ENCODE data around the gene EEPD1. TPM values are rescaled to one million over a fixed set of nuclear protein-coding genes. Genes with fewer than 3 reads are reported as not detected.

Gene EEPD1
- total RNA-seq, 2 donors from 2014 or later = 8.2 to 10.0 TPM

DNA sequence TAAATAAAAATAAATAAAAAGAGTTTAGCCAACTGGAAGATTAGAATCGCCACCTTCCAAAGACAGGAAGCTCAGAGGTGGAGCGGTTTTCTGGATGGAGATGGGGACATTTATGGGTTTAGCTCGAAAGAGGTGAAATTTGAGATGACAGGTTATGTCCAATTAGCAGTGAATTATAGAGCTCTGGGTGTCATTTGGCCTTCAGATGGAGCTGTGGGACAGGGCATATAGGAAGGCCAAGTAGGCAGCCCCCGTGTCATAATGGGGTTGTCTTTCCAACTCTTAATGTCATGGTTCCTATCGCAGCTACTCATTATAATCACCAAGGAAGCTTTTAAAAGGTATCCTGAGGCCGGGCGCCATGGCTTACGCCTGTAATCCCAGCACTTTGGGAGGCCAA is 21.0 kb upstream of the EEPD1 start:
- Histone ChIP-seq H3K9ac (ENCODE audit: low read depth in 2 of 2, low read length in 2 of 2) (no peak overlapping the region), H3K9me3 (no peaks in the 10 kb centered on the region), H3K27ac (no peak overlapping the region), H3K4me3 (no peak overlapping the region), H3K4me1 (no peaks in the 10 kb centered on the region), H3K27me3 (no peaks in the 10 kb centered on the region), H3K36me3 (no peaks in the 10 kb centered on the region)
- DNase-seq = no peak
- intact Hi-C loops (cut with DNase I) = no loop called here
- TF ChIP-seq CTCF (IDR thresholded peaks at IDR 0.05) = no peak

DNA sequence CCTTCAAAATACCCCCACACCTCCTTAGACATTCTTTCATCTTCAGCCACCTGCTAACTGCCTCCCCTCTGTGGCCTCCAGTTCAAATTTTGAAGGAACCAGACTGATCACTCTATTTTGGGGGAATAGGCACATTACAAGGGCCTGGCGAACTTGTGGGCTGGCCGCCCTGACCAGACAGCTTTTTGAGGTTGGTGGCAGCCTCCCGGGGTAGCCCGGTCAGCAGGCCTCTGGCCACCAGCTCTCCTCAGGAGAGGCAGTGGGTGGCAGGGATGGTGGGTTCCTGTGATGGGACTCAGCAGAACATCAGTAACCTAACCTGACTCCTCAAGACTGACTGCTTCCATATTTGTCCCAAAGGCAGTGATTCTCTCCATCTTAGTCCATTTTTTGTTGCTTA is 17.4 kb upstream of the EEPD1 start:
- Histone ChIP-seq H3K36me3 (no peaks in the 10 kb centered on the region), H3K4me1 (no peaks in the 10 kb centered on the region), H3K9me3 (no peaks in the 10 kb centered on the region), H3K27me3 (no peaks in the 10 kb centered on the region), H3K27ac (no peak overlapping the region), H3K9ac (ENCODE audit: low read depth in 2 of 2, low read length in 2 of 2) (no peak overlapping the region), H3K4me3 (no peak overlapping the region)
- DNase-seq = no peak
- intact Hi-C loops (cut with DNase I) = no loop called here
- TF ChIP-seq CTCF (IDR thresholded peaks at IDR 0.05) = no peak

- H3K4me1 ChIP-seq = no peaks in the 10 kb centered on the region
- no peak overlapping the region for H3K27ac ChIP-seq
- H3K4me3 ChIP-seq = no peak overlapping the region
- intact Hi-C loops (cut with DNase I) = no loop called here
- H3K27me3 ChIP-seq = no peaks in the 10 kb centered on the region
- H3K36me3 ChIP-seq = no peaks in the 10 kb centered on the region
- H3K9me3 ChIP-seq = no peaks in the 10 kb centered on the region
- DNase-seq = no peak
- no peak overlapping the region for H3K9ac ChIP-seq (ENCODE audit: low read depth in 2 of 2, low read length in 2 of 2)
- TF ChIP-seq CTCF (IDR thresholded peaks at IDR 0.05) = no peak
These were observed 15.8 kb upstream of the EEPD1 start for GRCh38 chr7:36137258-36137657.

DNA sequence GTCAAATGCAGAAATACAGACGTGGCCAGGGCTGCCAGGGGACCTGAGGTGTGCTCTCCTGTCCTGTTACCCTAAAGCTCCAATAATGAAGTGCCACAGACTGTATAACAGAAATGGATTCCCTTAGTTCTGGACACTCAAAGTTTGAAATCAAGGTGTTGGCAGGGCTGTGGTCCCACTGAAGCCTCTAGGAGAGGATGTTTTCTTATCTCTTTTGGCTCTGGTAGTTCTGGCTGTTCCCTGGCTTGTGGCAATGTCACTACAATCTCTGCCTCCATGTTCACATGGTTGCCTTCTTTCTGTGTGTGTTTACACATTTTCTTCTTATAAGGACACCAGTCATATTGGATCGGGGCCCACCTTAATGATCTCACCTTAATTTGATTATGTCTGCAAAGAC is 15.3 kb upstream of the EEPD1 start:
- no peaks in the 10 kb centered on the region for H3K4me1 ChIP-seq
- no peaks in the 10 kb centered on the region for H3K27me3 ChIP-seq
- no peak overlapping the region for H3K4me3 ChIP-seq
- no peaks in the 10 kb centered on the region for H3K36me3 ChIP-seq
- no peaks in the 10 kb centered on the region for H3K9me3 ChIP-seq
- no peak for DNase-seq
- no peak overlapping the region for H3K27ac ChIP-seq
- no peak overlapping the region for H3K9ac ChIP-seq (ENCODE audit: low read depth in 2 of 2, low read length in 2 of 2)
- intact Hi-C loops (cut with DNase I) = no loop called here
- no peak for TF ChIP-seq CTCF (IDR thresholded peaks at IDR 0.05)

- no peak for TF ChIP-seq CTCF (IDR thresholded peaks at IDR 0.05)
- Histone ChIP-seq H3K9me3 (no peaks in the 10 kb centered on the region), H3K9ac (ENCODE audit: low read depth in 2 of 2, low read length in 2 of 2) (no peak overlapping the region), H3K36me3 (no peaks in the 10 kb centered on the region), H3K27me3 (no peaks in the 10 kb centered on the region), H3K27ac (no peak overlapping the region), H3K4me3 (no peak overlapping the region), H3K4me1 (no peaks in the 10 kb centered on the region)
- no peak for DNase-seq
- intact Hi-C loops (cut with DNase I) = no loop called here
These were observed 14.8 kb upstream of the EEPD1 start for GRCh38 chr7:36138209-36138608.

- intact Hi-C loops (cut with DNase I) = no loop called here
- Histone ChIP-seq H3K4me3 (no peak overlapping the region), H3K36me3 (no peaks in the 10 kb centered on the region), H3K9ac (ENCODE audit: low read depth in 2 of 2, low read length in 2 of 2) (no peak overlapping the region), H3K27ac (no peak overlapping the region), H3K4me1 (no peaks in the 10 kb centered on the region), H3K27me3 (no peaks in the 10 kb centered on the region), H3K9me3 (no peaks in the 10 kb centered on the region)
- no peak for TF ChIP-seq CTCF (IDR thresholded peaks at IDR 0.05)
- no peak for DNase-seq
These were observed 11.7 kb upstream of the EEPD1 start for GRCh38 chr7:36141351-36141750.
